Activated naive CD8-positive, alpha-beta T cell treated with anti-CD3 and anti-CD28 coated beads, Interleukin-2, amount 50 U/mL, for 24 hours (primary cell): Measurements from ENCODE around the gene SORL1.

ENCODE experiments used
- ATAC-seq: fragments of 150-1000 bp; cut with Tn5 transposase; one replicate; pipeline ENCODE4 v1.10.0; 2021
- DNase-seq: peaks from one replicate; pipeline ENCODE4 v3.0.0; 2021
- H3K27ac Mint-ChIP-seq: one replicate; pipeline ENCODE4 v1.8.0; 2021; ENCODE audit warnings: mild to moderate bottlenecking, mixed read lengths
- H3K27me3 Mint-ChIP-seq: one replicate; pipeline ENCODE4 v1.8.0; 2021; ENCODE audit warnings: mixed read lengths
- H3K36me3 Mint-ChIP-seq: one replicate; pipeline ENCODE4 v1.8.0; 2021; ENCODE audit warnings: low read depth, mixed read lengths
- H3K4me1 Mint-ChIP-seq: one replicate; pipeline ENCODE4 v1.8.0; 2021; ENCODE audit warnings: mixed read lengths
- H3K4me3 Mint-ChIP-seq: one replicate; pipeline ENCODE4 v1.8.0; 2021; ENCODE audit warnings: mild to moderate bottlenecking, moderate library complexity, mixed read lengths
- H3K9me3 Mint-ChIP-seq: one replicate; pipeline ENCODE4 v1.8.0; 2021; ENCODE audit warnings: mixed read lengths

SORL1 gene

GRCh38 chr11:121552154-121552553, 100.0 kb downstream of the SORL1 start:
- DNase-seq (no peak), ATAC-seq (no peak)
- Mint-ChIP-seq H3K27me3 (no peaks in the 10 kb centered on the region), H3K27ac (no peak overlapping the region), H3K9me3 (no peaks in the 10 kb centered on the region), H3K4me1 (peaks cover 20% of the 10 kb centered on the region), H3K4me3 (no peak overlapping the region), H3K36me3 (peaks cover 32% of the 10 kb centered on the region)

DNA sequence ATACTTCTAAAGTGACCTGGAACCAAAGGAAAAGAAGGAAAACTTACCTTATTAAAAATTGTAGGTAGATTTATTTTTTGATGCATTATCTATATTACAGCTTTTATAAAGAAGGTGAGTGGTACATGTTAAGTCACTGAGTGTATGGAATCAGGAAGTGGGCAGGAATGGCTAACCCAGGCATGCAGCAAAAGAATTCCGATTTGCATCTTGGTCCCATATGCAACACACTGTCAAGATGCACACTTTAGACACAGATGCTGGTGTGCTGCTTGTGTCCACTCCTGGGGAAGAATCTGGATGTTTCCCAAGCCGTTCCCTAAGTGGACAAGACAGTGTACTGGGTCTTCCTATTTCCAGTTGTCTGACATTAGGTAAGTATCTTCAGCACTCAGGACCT, 100.5 kb downstream of the SORL1 start:
- H3K27ac Mint-ChIP-seq, result no peak overlapping the region
- ATAC-seq, result no peak
- H3K9me3 Mint-ChIP-seq, result no peaks in the 10 kb centered on the region
- no peaks in the 10 kb centered on the region for H3K27me3 Mint-ChIP-seq
- H3K4me3 Mint-ChIP-seq, result no peak overlapping the region
- H3K4me1 Mint-ChIP-seq, result peaks cover 21% of the 10 kb centered on the region
- H3K36me3 Mint-ChIP-seq, result peaks cover 30% of the 10 kb centered on the region
- no peak for DNase-seq

- no peak for DNase-seq
Measured at GRCh38 chr11:121553389-121553788, 101.3 kb downstream of the SORL1 start.

DNA sequence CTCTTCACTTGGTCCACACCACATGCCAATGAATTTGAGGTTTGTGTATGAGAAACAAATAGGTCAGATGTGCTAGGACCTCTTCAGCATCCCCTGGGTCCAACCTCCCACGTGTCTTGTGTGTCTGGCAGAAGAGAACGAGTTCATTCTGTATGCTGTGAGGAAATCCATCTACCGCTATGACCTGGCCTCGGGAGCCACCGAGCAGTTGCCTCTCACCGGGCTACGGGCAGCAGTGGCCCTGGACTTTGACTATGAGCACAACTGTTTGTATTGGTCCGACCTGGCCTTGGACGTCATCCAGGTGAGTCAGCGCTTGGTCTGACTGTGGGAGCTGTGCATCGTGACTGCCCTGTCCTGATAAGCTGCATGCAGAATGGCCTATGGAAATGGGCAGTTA, 101.7 kb downstream of the SORL1 start:
- DNase-seq (no peak), ATAC-seq (no peak)
- H3K27me3 Mint-ChIP-seq, result no peaks in the 10 kb centered on the region
- H3K4me3 Mint-ChIP-seq, result no peak overlapping the region
- no peaks in the 10 kb centered on the region for H3K9me3 Mint-ChIP-seq
- no peak overlapping the region for H3K27ac Mint-ChIP-seq
- H3K36me3 Mint-ChIP-seq, result peaks cover 32% of the 10 kb centered on the region
- peaks cover 24% of the 10 kb centered on the region for H3K4me1 Mint-ChIP-seq

More at GRCh38 chr11:121553389-121553788, 101.3 kb downstream of the SORL1 start:
- Mint-ChIP-seq H3K27ac (no peak overlapping the region), H3K27me3 (no peaks in the 10 kb centered on the region), H3K36me3 (peaks cover 29% of the 10 kb centered on the region), H3K4me3 (no peak overlapping the region), H3K4me1 (peaks cover 24% of the 10 kb centered on the region), H3K9me3 (no peaks in the 10 kb centered on the region)
- ATAC-seq, result no peak

DNA sequence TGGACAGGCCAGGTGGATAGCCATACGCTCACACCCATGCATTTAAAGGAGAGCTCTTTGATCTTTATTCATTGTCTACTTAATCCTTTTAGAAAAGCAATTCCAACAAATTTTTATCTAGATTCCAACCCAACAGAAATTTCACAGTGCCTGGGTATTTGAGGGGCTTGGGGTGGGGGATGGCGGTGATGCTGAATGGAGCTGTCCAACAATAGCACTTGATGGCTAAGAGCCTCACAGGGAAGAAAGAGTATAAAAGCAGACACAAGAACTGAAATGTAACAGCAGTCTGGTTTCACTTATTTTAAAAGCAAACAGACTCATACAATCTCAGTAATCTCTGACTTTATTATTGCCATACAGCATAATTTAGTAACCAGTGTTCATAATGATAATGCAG, 102.4 kb downstream of the SORL1 start:
- ATAC-seq (no peak), DNase-seq (no peak)
- H3K9me3 Mint-ChIP-seq, result no peaks in the 10 kb centered on the region
- H3K27me3 Mint-ChIP-seq, result no peaks in the 10 kb centered on the region
- H3K4me3 Mint-ChIP-seq, result no peak overlapping the region
- H3K4me1 Mint-ChIP-seq, result peaks cover 24% of the 10 kb centered on the region
- H3K27ac Mint-ChIP-seq, result no peak overlapping the region
- H3K36me3 Mint-ChIP-seq, result peaks cover 38% of the 10 kb centered on the region

DNA sequence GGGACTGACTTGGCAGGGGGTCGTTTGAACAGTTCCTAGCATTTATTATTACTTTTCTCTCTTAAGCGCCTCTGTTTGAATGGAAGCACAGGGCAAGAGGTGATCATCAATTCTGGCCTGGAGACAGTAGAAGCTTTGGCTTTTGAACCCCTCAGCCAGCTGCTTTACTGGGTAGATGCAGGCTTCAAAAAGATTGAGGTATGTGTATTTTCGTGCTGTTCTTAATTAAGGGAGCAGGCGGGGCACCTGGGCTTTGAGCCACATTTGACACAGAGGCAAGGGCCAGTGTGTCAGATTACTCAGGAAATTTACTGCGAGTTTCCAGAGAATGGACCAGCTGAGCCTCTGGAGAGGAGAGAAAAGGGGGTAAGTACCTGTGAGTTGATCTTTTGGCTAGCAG, 103.0 kb downstream of the SORL1 start:
- DNase-seq (no peak), ATAC-seq (no peak)
- Mint-ChIP-seq H3K4me1 (peaks cover 24% of the 10 kb centered on the region), H3K27me3 (no peaks in the 10 kb centered on the region), H3K9me3 (no peaks in the 10 kb centered on the region), H3K4me3 (no peak overlapping the region), H3K36me3 (peaks cover 42% of the 10 kb centered on the region), H3K27ac (no peak overlapping the region)

GRCh38 chr11:121556937-121557336, 104.8 kb downstream of the SORL1 start:
- Mint-ChIP-seq H3K27ac (peak overlapping the region; percentile 50), H3K9me3 (no peaks in the 10 kb centered on the region), H3K4me3 (no peak overlapping the region), H3K36me3 (peaks cover 35% of the 10 kb centered on the region), H3K4me1 (peaks cover 31% of the 10 kb centered on the region), H3K27me3 (no peaks in the 10 kb centered on the region)
- no peak for DNase-seq
- peak; percentile 22 for ATAC-seq

GRCh38 chr11:121557348-121557747, 105.2 kb downstream of the SORL1 start:
- DNase-seq (no peak), ATAC-seq (peak; percentile 82)
- Mint-ChIP-seq H3K4me1 (peaks cover 35% of the 10 kb centered on the region), H3K36me3 (peaks cover 38% of the 10 kb centered on the region), H3K4me3 (no peak overlapping the region), H3K27ac (peak overlapping the region; percentile 50), H3K9me3 (no peaks in the 10 kb centered on the region), H3K27me3 (no peaks in the 10 kb centered on the region)

- H3K27me3 Mint-ChIP-seq, result no peaks in the 10 kb centered on the region
- H3K4me3 Mint-ChIP-seq, result no peak overlapping the region
- peaks cover 55% of the 10 kb centered on the region for H3K4me1 Mint-ChIP-seq
- DNase-seq, result no peak
- no peaks in the 10 kb centered on the region for H3K9me3 Mint-ChIP-seq
- ATAC-seq, result no peak
- peaks cover 41% of the 10 kb centered on the region for H3K36me3 Mint-ChIP-seq
- no peak overlapping the region for H3K27ac Mint-ChIP-seq
Measured at GRCh38 chr11:121559606-121560200, 107.6 kb downstream of the SORL1 start.

GRCh38 chr11:121560236-121560635, 108.1 kb downstream of the SORL1 start:
- ATAC-seq (no peak), DNase-seq (no peak)
- no peak overlapping the region for H3K4me3 Mint-ChIP-seq
- H3K36me3 Mint-ChIP-seq, result peaks cover 42% of the 10 kb centered on the region
- no peaks in the 10 kb centered on the region for H3K27me3 Mint-ChIP-seq
- no peak overlapping the region for H3K27ac Mint-ChIP-seq
- H3K4me1 Mint-ChIP-seq, result peaks cover 55% of the 10 kb centered on the region
- H3K9me3 Mint-ChIP-seq, result no peaks in the 10 kb centered on the region

DNA sequence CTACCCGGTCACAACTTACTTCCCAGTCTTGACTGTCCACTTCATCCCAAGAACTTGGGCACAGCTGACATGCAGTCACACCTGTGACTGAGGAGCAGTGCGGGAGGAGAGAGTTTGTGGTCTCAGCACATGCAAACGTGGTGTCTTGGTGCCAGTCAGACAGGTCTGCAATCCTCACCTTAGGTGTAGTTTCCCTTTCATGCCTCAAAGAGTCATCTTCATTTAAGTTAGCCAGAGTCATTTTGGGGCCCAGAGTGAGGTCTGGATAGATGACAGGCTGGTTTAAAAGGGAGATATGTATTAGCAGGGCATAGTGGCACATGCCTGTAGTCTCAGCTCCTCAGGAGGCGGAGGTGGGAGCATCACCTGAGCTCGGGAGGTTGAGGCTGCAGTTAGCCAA, 109.1 kb downstream of the SORL1 start:
- H3K27ac Mint-ChIP-seq, result no peak overlapping the region
- DNase-seq (no peak), ATAC-seq (peak; percentile 44)
- H3K4me1 Mint-ChIP-seq, result peaks cover 52% of the 10 kb centered on the region
- no peaks in the 10 kb centered on the region for H3K27me3 Mint-ChIP-seq
- no peaks in the 10 kb centered on the region for H3K9me3 Mint-ChIP-seq
- no peak overlapping the region for H3K4me3 Mint-ChIP-seq
- H3K36me3 Mint-ChIP-seq, result peaks cover 40% of the 10 kb centered on the region

DNA sequence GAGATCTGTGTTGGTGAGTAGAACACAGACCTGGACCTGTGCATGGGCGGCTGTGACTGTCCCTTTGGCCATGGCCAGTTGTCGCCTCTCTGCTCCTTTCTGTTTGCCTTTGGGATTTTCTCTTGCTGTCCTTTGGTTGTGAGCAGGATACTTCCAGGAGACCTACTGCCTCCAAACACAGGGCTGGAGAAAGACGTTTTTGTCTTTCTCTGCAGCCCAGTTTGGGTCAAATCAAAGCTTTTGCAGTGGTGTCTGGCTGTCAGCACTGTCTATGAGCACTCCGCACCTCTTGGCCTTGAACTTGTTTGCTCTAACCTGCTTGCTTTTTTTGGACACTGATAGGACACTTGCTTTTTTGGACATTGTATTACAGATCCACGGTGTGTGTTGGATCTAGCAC, 109.6 kb downstream of the SORL1 start:
- Mint-ChIP-seq H3K4me3 (no peak overlapping the region), H3K27me3 (no peaks in the 10 kb centered on the region), H3K9me3 (no peaks in the 10 kb centered on the region), H3K36me3 (peaks cover 36% of the 10 kb centered on the region), H3K4me1 (peaks cover 48% of the 10 kb centered on the region), H3K27ac (peak overlapping the region; percentile 37)
- ATAC-seq (no peak), DNase-seq (no peak)

DNA sequence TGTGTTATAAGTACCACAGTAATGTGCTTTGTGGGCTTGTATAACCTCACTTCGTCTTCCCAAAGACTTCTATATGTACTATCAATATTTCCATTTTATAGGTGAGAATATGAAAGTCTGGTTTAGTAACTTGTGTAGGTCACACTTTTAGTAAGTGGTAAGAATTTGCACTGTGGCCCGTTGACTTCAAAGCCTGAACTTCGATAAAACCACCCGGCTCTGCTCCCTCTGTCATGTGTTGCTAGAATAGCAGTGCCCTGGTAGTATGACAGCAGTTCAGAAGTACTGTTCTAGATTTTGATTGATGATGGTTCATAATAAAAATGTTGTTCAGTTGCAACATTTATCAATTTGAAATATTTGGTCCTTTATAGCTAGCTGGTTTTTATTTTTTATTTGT, 110.9 kb downstream of the SORL1 start:
- Mint-ChIP-seq H3K9me3 (no peaks in the 10 kb centered on the region), H3K4me1 (peaks cover 45% of the 10 kb centered on the region), H3K27me3 (no peaks in the 10 kb centered on the region), H3K36me3 (peaks cover 39% of the 10 kb centered on the region), H3K4me3 (no peak overlapping the region), H3K27ac (peak overlapping the region; percentile 46)
- ATAC-seq, result peak; percentile 91
- peak; percentile 35 for DNase-seq

DNA sequence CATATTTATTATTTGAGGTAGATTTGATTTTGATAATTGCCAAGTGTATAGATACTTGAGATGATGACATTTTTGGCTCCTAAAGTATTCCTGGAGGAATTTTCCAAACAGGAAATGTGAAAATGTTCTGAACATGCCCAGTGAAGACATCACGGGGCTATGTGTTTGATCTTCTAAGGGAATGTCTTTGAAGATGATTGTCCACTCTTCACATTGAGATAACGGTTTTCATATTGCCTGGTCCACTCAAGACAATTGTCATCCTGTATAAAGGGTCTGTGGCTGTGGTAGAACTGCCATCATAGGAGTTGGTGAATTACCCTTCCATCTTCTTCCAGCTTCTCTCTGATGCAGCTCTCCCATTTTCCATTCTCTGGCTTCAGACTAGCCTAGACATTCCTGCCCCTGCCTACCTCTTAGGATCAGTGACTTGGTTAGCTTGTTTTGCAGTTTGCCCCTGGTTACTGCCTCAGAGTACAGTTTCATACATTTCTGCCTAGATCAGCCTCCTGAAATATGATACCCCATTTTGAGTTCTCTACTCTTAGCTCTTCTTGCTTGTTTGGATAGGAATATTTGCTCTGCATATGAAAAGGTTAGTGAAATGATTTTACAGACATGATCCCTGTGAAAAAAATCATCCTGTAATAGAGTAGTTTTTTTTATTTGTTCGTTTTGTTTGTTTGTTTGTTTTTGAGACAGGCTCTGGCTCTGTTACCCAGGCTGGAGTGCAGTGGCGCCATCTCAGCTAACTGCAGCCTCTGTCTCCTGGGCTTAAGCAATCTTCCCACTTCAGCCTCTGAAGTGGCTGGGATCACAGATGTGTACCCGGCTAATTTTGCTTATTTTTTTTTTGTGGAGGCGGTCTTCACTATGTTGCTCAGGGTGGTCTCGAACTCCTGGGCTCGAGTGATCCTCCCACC, 112.0 kb downstream of the SORL1 start:
- H3K9me3 Mint-ChIP-seq, result no peaks in the 10 kb centered on the region

More for the DNA sequence above, 112.0 kb downstream of the SORL1 start:
- peak overlapping the region; percentile 29 for H3K27ac Mint-ChIP-seq
- ATAC-seq, result no peak
- H3K4me1 Mint-ChIP-seq, result peaks cover 45% of the 10 kb centered on the region
- DNase-seq, result no peak
- peaks cover 35% of the 10 kb centered on the region for H3K36me3 Mint-ChIP-seq
- no peaks in the 10 kb centered on the region for H3K27me3 Mint-ChIP-seq
- H3K4me3 Mint-ChIP-seq, result no peak overlapping the region
